Right atrium auricular region (tissue), 2 donors: ENCODE data around the gene TMEM229A. TPM values are rescaled to one million over a fixed set of nuclear protein-coding genes. Genes with fewer than 3 reads are reported as not detected.

Experiments used
- DNase-seq: peaks from one replicate; pipeline ENCODE4 v3.0.0-alpha.2; 2019; ENCODE audit warnings: low spot score
- H3K27ac ChIP-seq, 2 donors: fragments of 200-600 bp; sonication (generic); 1 replicate in 1 of 2; 2 replicates in 1 of 2; pipeline ENCODE4 v1.5.1; 2016 to 2019
- H3K27me3 ChIP-seq, 2 donors: fragments of 200-600 bp; sonication (generic); one replicate each; pipeline versions ENCODE4 v1.5.1 to v1.6.0; 2017 to 2019
- H3K36me3 ChIP-seq: fragments of 200-600 bp; sonication (generic); one replicate; pipeline ENCODE4 v1.5.1; 2016
- H3K4me1 ChIP-seq, 2 donors: fragments of 200-600 bp; sonication (generic); one replicate each; pipeline versions ENCODE4 v1.5.1 to v1.6.0; 2017 to 2019
- H3K4me3 ChIP-seq, 2 donors: fragments of 200-600 bp; sonication (generic); 1 replicate in 1 of 2; 2 replicates in 1 of 2; pipeline ENCODE4 v1.5.1; 2017 to 2019; ENCODE audit warnings: mild to moderate bottlenecking in 1 of 2, moderate library complexity in 1 of 2
- H3K9me3 ChIP-seq, 2 donors: fragments of 200-600 bp; sonication (generic); one replicate each; pipeline ENCODE4 v1.5.1; 2019
- total RNA-seq, 2 donors: library from RNA; depleted of rRNA; stranded (reverse); fragments of >200 nt; gene quantifications; one replicate each; pipeline ENCODE4 v1.1.0, GENCODE V29; 2016
- TF ChIP-seq, protein P1 (sequence below), 2 donors: fragments of 200-600 bp; sonication (generic); IDR thresholded peaks; one replicate each; pipeline ENCODE4 v1.5.1; 2019; ENCODE audit warnings: antibody characterized with exemption in 2 of 2

TMEM229A gene
- total RNA-seq, 2 donors from 2014 or later: 0.59 to 1.1 TPM

DNA sequence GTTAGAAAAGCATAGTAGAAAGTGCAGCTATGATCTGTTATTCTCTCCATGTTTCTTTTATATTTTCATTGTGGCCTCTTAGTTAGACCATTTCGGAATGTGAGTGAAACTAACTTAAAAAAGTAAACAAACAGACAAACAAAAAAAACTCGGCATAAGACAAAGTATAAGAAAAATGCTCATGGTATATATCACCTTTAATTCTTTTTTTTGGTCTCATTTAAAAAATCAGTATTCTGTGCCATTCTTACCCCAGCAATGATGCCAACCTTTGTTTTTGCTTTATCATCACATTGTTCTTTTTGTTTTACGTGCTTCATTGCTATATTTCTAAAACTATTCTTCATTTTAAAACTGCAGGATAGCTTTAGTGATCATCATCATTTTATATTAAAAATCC is 2.8 kb upstream of the TMEM229A start:
- no peaks in the 10 kb centered on the region for H3K27me3 ChIP-seq
- H3K27ac ChIP-seq: no peak overlapping the region
- no peak overlapping the region for H3K4me3 ChIP-seq
- TF ChIP-seq, protein P1, sequence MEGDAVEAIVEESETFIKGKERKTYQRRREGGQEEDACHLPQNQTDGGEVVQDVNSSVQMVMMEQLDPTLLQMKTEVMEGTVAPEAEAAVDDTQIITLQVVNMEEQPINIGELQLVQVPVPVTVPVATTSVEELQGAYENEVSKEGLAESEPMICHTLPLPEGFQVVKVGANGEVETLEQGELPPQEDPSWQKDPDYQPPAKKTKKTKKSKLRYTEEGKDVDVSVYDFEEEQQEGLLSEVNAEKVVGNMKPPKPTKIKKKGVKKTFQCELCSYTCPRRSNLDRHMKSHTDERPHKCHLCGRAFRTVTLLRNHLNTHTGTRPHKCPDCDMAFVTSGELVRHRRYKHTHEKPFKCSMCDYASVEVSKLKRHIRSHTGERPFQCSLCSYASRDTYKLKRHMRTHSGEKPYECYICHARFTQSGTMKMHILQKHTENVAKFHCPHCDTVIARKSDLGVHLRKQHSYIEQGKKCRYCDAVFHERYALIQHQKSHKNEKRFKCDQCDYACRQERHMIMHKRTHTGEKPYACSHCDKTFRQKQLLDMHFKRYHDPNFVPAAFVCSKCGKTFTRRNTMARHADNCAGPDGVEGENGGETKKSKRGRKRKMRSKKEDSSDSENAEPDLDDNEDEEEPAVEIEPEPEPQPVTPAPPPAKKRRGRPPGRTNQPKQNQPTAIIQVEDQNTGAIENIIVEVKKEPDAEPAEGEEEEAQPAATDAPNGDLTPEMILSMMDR (IDR thresholded peaks at IDR 0.05): no peak
- H3K4me1 ChIP-seq: peaks cover 0 to 11% of the 10 kb centered on the region in 2 donors
- no peaks in the 10 kb centered on the region for H3K36me3 ChIP-seq
- H3K9me3 ChIP-seq: no peaks in the 10 kb centered on the region
- no peak for DNase-seq

- H3K4me1 ChIP-seq: peaks cover 0 to 11% of the 10 kb centered on the region in 2 donors
- no peaks in the 10 kb centered on the region for H3K36me3 ChIP-seq
- no peak overlapping the region for H3K27ac ChIP-seq
- no peak overlapping the region for H3K4me3 ChIP-seq
- DNase-seq: no peak
- no peaks in the 10 kb centered on the region for H3K9me3 ChIP-seq
- no peaks in the 10 kb centered on the region for H3K27me3 ChIP-seq
- TF ChIP-seq, protein P1 (IDR thresholded peaks at IDR 0.05): no peak
These were observed 1.9 kb upstream of the TMEM229A start for GRCh38 chr7:124034754-124035100.

GRCh38 chr7:124033807-124034753 is 1.2 kb upstream of the TMEM229A start:
- H3K27me3 ChIP-seq: no peaks in the 10 kb centered on the region
- no peak for DNase-seq
- H3K4me3 ChIP-seq: peak overlapping the region in 1 of 2 donors; percentile 54
- H3K27ac ChIP-seq: peak overlapping the region in 1 of 2 donors; percentile 80
- H3K9me3 ChIP-seq: no peaks in the 10 kb centered on the region
- H3K4me1 ChIP-seq: peaks cover 0 to 11% of the 10 kb centered on the region in 2 donors
- TF ChIP-seq, protein P1 (IDR thresholded peaks at IDR 0.05): no peak
- H3K36me3 ChIP-seq: no peaks in the 10 kb centered on the region

DNA sequence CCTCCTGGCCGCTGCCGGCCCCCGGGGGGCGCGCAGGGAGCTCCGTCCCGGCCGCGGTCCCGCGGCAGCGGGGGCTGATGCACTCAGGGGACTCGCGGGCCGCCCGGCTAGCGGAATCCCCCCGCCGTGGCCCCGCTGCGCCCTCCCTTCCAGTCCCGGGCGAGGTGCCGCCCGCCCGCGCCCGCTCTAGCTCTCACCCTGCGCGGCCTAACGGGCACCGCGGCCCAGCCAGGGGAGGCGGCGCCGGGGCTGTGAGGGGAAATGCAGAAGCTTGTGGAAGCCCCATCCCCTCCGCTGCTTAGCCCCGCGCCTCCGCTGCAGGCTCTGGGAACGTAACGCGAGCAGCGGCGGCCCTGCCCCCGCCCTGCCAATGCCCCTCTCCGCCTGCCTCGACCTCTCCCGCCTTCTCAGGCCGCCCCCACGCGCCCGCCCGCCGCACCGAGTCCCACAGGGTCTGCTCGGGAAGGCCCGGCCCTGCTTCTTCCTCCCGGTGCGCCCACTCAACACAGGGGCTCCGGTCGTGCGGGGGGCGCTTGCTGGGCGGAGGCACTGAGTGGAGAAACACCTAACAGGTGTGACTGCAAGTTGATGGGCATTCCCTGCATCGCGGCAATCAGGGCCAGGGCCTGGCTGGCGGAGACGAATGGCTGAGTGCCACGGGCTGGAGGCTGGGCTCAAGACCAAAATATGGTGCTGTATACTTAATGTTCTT is 384 bp upstream of the TMEM229A start:
- H3K9me3 ChIP-seq: no peaks in the 10 kb centered on the region
- H3K27ac ChIP-seq: peak overlapping the region; percentile 38 to 80
- no peaks in the 10 kb centered on the region for H3K27me3 ChIP-seq

DNA sequence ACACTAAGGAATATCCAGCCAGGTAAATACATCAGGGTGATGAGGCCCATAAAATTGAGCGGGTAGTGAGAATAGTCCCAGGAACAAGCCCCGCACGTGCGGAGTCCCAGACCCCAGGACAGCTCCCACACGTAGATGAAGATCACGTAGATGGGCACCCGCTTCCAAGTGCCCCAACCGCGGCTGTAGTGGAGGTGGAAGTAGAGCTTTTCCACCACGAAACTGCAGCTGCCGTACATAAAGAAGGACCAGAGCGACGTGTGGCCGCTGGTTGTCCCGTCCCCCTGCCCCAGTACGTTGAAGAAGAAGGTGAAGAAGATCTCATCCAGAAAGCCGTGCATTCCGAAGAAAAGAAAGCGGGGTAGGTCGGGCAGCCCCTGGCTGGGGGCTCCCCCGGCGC is 948 bp downstream of the TMEM229A start:
- Histone ChIP-seq H3K27me3 (no peaks in the 10 kb centered on the region), H3K27ac (peak overlapping the region; percentile 20 to 60), H3K4me1 (peaks cover 0 to 11% of the 10 kb centered on the region in 2 donors), H3K4me3 (peak overlapping the region; percentile 54 to 55), H3K36me3 (no peaks in the 10 kb centered on the region), H3K9me3 (no peaks in the 10 kb centered on the region)
- TF ChIP-seq, protein P1 (IDR thresholded peaks at IDR 0.05): no peak
- no peak for DNase-seq

More for the DNA sequence above, 384 bp upstream of the TMEM229A start:
- TF ChIP-seq, protein P1 (IDR thresholded peaks at IDR 0.05): no peak
- Histone ChIP-seq H3K36me3 (no peaks in the 10 kb centered on the region), H3K4me3 (peak overlapping the region; percentile 54 to 55), H3K4me1 (peaks cover 0 to 11% of the 10 kb centered on the region in 2 donors)
- DNase-seq: no peak
